ENCODE measurements around the gene VPS41. TPM values are rescaled to one million over a fixed set of nuclear protein-coding genes. Genes with fewer than 3 reads are reported as not detected.

The VPS41 gene
- polyA plus RNA-seq, 4 donors = 8.6 to 67.7 (median 14.4) TPM

GRCh38 chr7:38775506-38776175 is 133.3 kb downstream of the VPS41 start:
- H3K4me3 ChIP-seq (ENCODE audit: low read depth in 1 of 3, low read length in 3 of 3) = no peak overlapping the region
- H3K27ac ChIP-seq (ENCODE audit: low read depth in 1 of 3, low read length in 2 of 3) = no peak overlapping the region
- WGBS, 3 donors = 58 to 71% (median 70%) methylated on average over 3 of the region's 3 CpGs
- no peaks in the 10 kb centered on the region for H3K4me1 ChIP-seq (ENCODE audit: control insufficient read depth in 3 of 3, insufficient read depth in 2 of 3, low read depth in 1 of 3, low read length in 2 of 3)
- H3K36me3 ChIP-seq (ENCODE audit: control insufficient read depth in 3 of 3, insufficient read depth in 2 of 3, low read depth in 1 of 3, low read length in 3 of 3) = peaks cover 0 to 12% (median 9%) of the 10 kb centered on the region in 3 donors
- DNase-seq (peak in 1 of 2 donors; percentile 3), FAIRE-seq (no peak)
- no peaks in the 10 kb centered on the region for H3K27me3 ChIP-seq (ENCODE audit: control insufficient read depth in 3 of 3, insufficient read depth in 3 of 3, low read length in 3 of 3)
- no peaks in the 10 kb centered on the region for H3K9me3 ChIP-seq (ENCODE audit: control insufficient read depth in 2 of 2, insufficient read depth in 1 of 2, low read depth in 1 of 2, low read length in 1 of 2)

- H3K27ac ChIP-seq (ENCODE audit: low read depth in 1 of 3, low read length in 2 of 3) = no peak overlapping the region
- peaks cover 3 to 12% (median 7%) of the 10 kb centered on the region in 3 donors for H3K36me3 ChIP-seq (ENCODE audit: control insufficient read depth in 3 of 3, insufficient read depth in 2 of 3, low read depth in 1 of 3, low read length in 3 of 3)
- H3K4me1 ChIP-seq (ENCODE audit: control insufficient read depth in 3 of 3, insufficient read depth in 2 of 3, low read depth in 1 of 3, low read length in 2 of 3) = no peaks in the 10 kb centered on the region
- no peak overlapping the region for H3K4me3 ChIP-seq (ENCODE audit: low read depth in 1 of 3, low read length in 3 of 3)
- no peaks in the 10 kb centered on the region for H3K9me3 ChIP-seq (ENCODE audit: control insufficient read depth in 2 of 2, insufficient read depth in 1 of 2, low read depth in 1 of 2, low read length in 1 of 2)
- FAIRE-seq (no peak), DNase-seq (no peak)
- no peaks in the 10 kb centered on the region for H3K27me3 ChIP-seq (ENCODE audit: control insufficient read depth in 3 of 3, insufficient read depth in 3 of 3, low read length in 3 of 3)
- 45 to 48% (median 48%) methylated on average over 2 of the region's 2 CpGs for WGBS, 3 donors
Observed at GRCh38 chr7:38773430-38773829, 135.6 kb downstream of the VPS41 start.

- DNase-seq (no peak), FAIRE-seq (no peak)
- no peak overlapping the region for H3K4me3 ChIP-seq (ENCODE audit: low read depth in 1 of 3, low read length in 3 of 3)
- WGBS, 3 donors = 86 to 93% (median 88%) methylated on average over 2 of the region's 2 CpGs
- H3K27me3 ChIP-seq (ENCODE audit: control insufficient read depth in 3 of 3, insufficient read depth in 3 of 3, low read length in 3 of 3) = no peaks in the 10 kb centered on the region
- no peaks in the 10 kb centered on the region for H3K9me3 ChIP-seq (ENCODE audit: control insufficient read depth in 2 of 2, insufficient read depth in 1 of 2, low read depth in 1 of 2, low read length in 1 of 2)
- no peak overlapping the region for H3K27ac ChIP-seq (ENCODE audit: low read depth in 1 of 3, low read length in 2 of 3)
- H3K36me3 ChIP-seq (ENCODE audit: control insufficient read depth in 3 of 3, insufficient read depth in 2 of 3, low read depth in 1 of 3, low read length in 3 of 3) = peaks cover 2 to 21% (median 11%) of the 10 kb centered on the region in 3 donors
- no peaks in the 10 kb centered on the region for H3K4me1 ChIP-seq (ENCODE audit: control insufficient read depth in 3 of 3, insufficient read depth in 2 of 3, low read depth in 1 of 3, low read length in 2 of 3)
Observed at GRCh38 chr7:38760226-38760625, 148.8 kb downstream of the VPS41 start.

GRCh38 chr7:38759028-38759427 is 150.0 kb downstream of the VPS41 start:
- Histone ChIP-seq H3K27ac (ENCODE audit: low read depth in 1 of 3, low read length in 2 of 3) (no peak overlapping the region), H3K27me3 (ENCODE audit: control insufficient read depth in 3 of 3, insufficient read depth in 3 of 3, low read length in 3 of 3) (no peaks in the 10 kb centered on the region), H3K4me1 (ENCODE audit: control insufficient read depth in 3 of 3, insufficient read depth in 2 of 3, low read depth in 1 of 3, low read length in 2 of 3) (no peaks in the 10 kb centered on the region), H3K9me3 (ENCODE audit: control insufficient read depth in 2 of 2, insufficient read depth in 1 of 2, low read depth in 1 of 2, low read length in 1 of 2) (no peaks in the 10 kb centered on the region), H3K4me3 (ENCODE audit: low read depth in 1 of 3, low read length in 3 of 3) (no peak overlapping the region), H3K36me3 (ENCODE audit: control insufficient read depth in 3 of 3, insufficient read depth in 2 of 3, low read depth in 1 of 3, low read length in 3 of 3) (peaks cover 8 to 19% (median 11%) of the 10 kb centered on the region in 3 donors)
- DNase-seq = no peak
- 96 to 98% (median 96%) methylated on average over 2 of the region's 2 CpGs for WGBS, 3 donors
- no peak for FAIRE-seq

GRCh38 chr7:38757931-38758330 is 151.1 kb downstream of the VPS41 start:
- peaks cover 12 to 23% (median 13%) of the 10 kb centered on the region in 3 donors for H3K36me3 ChIP-seq (ENCODE audit: control insufficient read depth in 3 of 3, insufficient read depth in 2 of 3, low read depth in 1 of 3, low read length in 3 of 3)

GRCh38 chr7:38756521-38756920 is 152.5 kb downstream of the VPS41 start:
- Histone ChIP-seq H3K27ac (ENCODE audit: low read depth in 1 of 3, low read length in 2 of 3) (no peak overlapping the region), H3K9me3 (ENCODE audit: control insufficient read depth in 2 of 2, insufficient read depth in 1 of 2, low read depth in 1 of 2, low read length in 1 of 2) (no peaks in the 10 kb centered on the region), H3K27me3 (ENCODE audit: control insufficient read depth in 3 of 3, insufficient read depth in 3 of 3, low read length in 3 of 3) (no peaks in the 10 kb centered on the region), H3K36me3 (ENCODE audit: control insufficient read depth in 3 of 3, insufficient read depth in 2 of 3, low read depth in 1 of 3, low read length in 3 of 3) (peaks cover 12 to 20% (median 16%) of the 10 kb centered on the region in 3 donors), H3K4me1 (ENCODE audit: control insufficient read depth in 3 of 3, insufficient read depth in 2 of 3, low read depth in 1 of 3, low read length in 2 of 3) (no peaks in the 10 kb centered on the region), H3K4me3 (ENCODE audit: low read depth in 1 of 3, low read length in 3 of 3) (no peak overlapping the region)
- no peak for DNase-seq
- 90 to 94% (median 91%) methylated on average over 5 of the region's 5 CpGs for WGBS, 3 donors
- no peak for FAIRE-seq

More at GRCh38 chr7:38757931-38758330, 151.1 kb downstream of the VPS41 start:
- WGBS, 3 donors = 93 to 97% (median 97%) methylated on average over 3 of the region's 3 CpGs
- H3K9me3 ChIP-seq (ENCODE audit: control insufficient read depth in 2 of 2, insufficient read depth in 1 of 2, low read depth in 1 of 2, low read length in 1 of 2) = no peaks in the 10 kb centered on the region
- DNase-seq (no peak), FAIRE-seq (no peak)
- H3K27me3 ChIP-seq (ENCODE audit: control insufficient read depth in 3 of 3, insufficient read depth in 3 of 3, low read length in 3 of 3) = no peaks in the 10 kb centered on the region
- H3K27ac ChIP-seq (ENCODE audit: low read depth in 1 of 3, low read length in 2 of 3) = no peak overlapping the region
- H3K4me1 ChIP-seq (ENCODE audit: control insufficient read depth in 3 of 3, insufficient read depth in 2 of 3, low read depth in 1 of 3, low read length in 2 of 3) = no peaks in the 10 kb centered on the region
- H3K4me3 ChIP-seq (ENCODE audit: low read depth in 1 of 3, low read length in 3 of 3) = no peak overlapping the region

GRCh38 chr7:38753347-38753746 is 155.6 kb downstream of the VPS41 start:
- 94 to 95% (median 95%) methylated on average over 4 of the region's 4 CpGs for WGBS, 3 donors
- Histone ChIP-seq H3K27me3 (ENCODE audit: control insufficient read depth in 3 of 3, insufficient read depth in 3 of 3, low read length in 3 of 3) (no peaks in the 10 kb centered on the region), H3K9me3 (ENCODE audit: control insufficient read depth in 2 of 2, insufficient read depth in 1 of 2, low read depth in 1 of 2, low read length in 1 of 2) (no peaks in the 10 kb centered on the region), H3K4me1 (ENCODE audit: control insufficient read depth in 3 of 3, insufficient read depth in 2 of 3, low read depth in 1 of 3, low read length in 2 of 3) (no peaks in the 10 kb centered on the region), H3K36me3 (ENCODE audit: control insufficient read depth in 3 of 3, insufficient read depth in 2 of 3, low read depth in 1 of 3, low read length in 3 of 3) (peaks cover 9 to 12% (median 10%) of the 10 kb centered on the region in 3 donors), H3K27ac (ENCODE audit: low read depth in 1 of 3, low read length in 2 of 3) (no peak overlapping the region), H3K4me3 (ENCODE audit: low read depth in 1 of 3, low read length in 3 of 3) (no peak overlapping the region)
- DNase-seq (no peak), FAIRE-seq (no peak)

- H3K27ac ChIP-seq (ENCODE audit: low read depth in 1 of 3, low read length in 2 of 3) = no peak overlapping the region
- no peaks in the 10 kb centered on the region for H3K27me3 ChIP-seq (ENCODE audit: control insufficient read depth in 3 of 3, insufficient read depth in 3 of 3, low read length in 3 of 3)
- DNase-seq = no peak
- H3K4me1 ChIP-seq (ENCODE audit: control insufficient read depth in 3 of 3, insufficient read depth in 2 of 3, low read depth in 1 of 3, low read length in 2 of 3) = no peaks in the 10 kb centered on the region
- H3K4me3 ChIP-seq (ENCODE audit: low read depth in 1 of 3, low read length in 3 of 3) = no peak overlapping the region
- no peaks in the 10 kb centered on the region for H3K9me3 ChIP-seq (ENCODE audit: control insufficient read depth in 2 of 2, insufficient read depth in 1 of 2, low read depth in 1 of 2, low read length in 1 of 2)
- H3K36me3 ChIP-seq (ENCODE audit: control insufficient read depth in 3 of 3, insufficient read depth in 2 of 3, low read depth in 1 of 3, low read length in 3 of 3) = peaks cover 10 to 12% (median 11%) of the 10 kb centered on the region in 3 donors
- WGBS, 3 donors = 81 to 94% (median 94%) methylated on average over 1 of the region's 1 CpG
- no peak for FAIRE-seq
Observed at GRCh38 chr7:38751416-38751815, 157.6 kb downstream of the VPS41 start.

Measured in small intestine (tissue), 7 donors.